HPDE6-E6E7 (cell line): ENCODE results near the gene SERPINB2.
"Not testable (repeated sequence)": the region's sequence is repeated elsewhere in the genome, so short reads cannot be mapped to it uniquely, and the experiment has no call there.

ENCODE experiments used
- DNase-seq: peaks from one replicate; pipeline ENCODE4 v3.0.0; 2011; ENCODE audit warnings: missing footprints; ENCODE audit errors: extremely low spot score

Gene SERPINB2

DNA sequence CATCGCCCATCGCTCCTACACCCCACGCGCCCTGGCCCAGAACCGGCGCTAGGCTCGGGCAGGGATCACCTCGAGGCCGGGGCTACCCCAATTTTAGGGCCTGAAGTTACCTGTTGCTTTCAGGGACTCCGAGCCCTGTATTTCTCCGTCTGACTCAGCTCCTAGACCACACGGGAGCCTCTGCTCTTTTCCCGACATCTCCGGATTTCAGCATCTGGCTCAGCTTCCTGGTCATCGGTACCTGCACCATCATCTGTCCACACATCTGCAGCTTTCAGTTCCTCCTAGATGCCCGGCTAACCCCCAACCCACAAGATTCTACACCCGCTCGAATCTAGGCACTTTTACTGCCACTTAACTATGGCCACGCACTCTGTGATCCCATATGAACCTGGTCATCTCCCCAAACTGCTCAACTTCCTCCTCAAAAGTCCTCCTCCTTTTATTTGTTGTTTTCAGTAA is 49.5 kb downstream of the SERPINB2 start:
- no peak for DNase-seq

DNA sequence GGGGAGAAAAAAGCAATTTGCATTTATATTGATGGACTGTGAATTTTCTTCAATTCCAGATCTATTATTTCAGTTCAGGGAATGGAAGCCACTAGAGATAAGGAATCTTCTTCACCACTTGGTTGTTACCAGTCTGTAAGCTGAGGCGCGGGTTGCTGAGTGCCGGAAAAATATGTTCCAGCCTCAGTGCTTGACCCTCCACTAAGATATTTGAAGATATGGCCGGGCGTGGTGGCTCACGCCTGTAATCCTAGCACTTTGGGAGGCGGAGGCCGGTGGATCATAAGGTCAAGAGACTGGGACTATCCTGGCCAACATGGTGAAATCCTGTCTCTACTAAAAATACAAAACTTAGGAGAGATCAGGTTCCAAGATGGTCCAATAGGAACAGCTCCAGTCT is 52.5 kb downstream of the SERPINB2 start:
- no peak for DNase-seq

DNA sequence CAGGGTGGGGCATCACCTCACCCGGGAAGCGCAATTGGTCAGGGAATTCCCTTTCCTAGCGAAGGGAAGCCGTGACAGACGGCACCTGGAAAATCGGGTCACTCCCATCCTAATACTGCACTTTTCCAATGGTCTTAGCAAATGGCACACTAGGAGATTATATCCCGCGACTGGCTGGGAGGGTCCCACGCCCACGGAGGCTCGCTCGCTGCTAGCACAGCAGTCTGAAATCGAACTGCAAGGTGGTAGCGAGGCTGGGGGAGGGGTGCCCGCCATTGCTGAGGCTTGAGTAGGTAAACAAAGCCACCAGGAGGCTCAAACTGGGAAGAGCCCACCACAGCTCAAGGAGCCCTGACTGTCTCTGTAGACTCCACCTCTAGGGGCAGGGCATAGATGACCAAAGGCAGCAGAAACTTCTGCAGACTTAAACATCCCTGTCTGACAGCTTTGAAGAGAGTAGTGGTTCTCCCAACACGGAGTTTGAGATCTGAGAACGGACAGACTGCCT is 53.1 kb downstream of the SERPINB2 start:
- DNase-seq, result not testable (repeated sequence)

DNA sequence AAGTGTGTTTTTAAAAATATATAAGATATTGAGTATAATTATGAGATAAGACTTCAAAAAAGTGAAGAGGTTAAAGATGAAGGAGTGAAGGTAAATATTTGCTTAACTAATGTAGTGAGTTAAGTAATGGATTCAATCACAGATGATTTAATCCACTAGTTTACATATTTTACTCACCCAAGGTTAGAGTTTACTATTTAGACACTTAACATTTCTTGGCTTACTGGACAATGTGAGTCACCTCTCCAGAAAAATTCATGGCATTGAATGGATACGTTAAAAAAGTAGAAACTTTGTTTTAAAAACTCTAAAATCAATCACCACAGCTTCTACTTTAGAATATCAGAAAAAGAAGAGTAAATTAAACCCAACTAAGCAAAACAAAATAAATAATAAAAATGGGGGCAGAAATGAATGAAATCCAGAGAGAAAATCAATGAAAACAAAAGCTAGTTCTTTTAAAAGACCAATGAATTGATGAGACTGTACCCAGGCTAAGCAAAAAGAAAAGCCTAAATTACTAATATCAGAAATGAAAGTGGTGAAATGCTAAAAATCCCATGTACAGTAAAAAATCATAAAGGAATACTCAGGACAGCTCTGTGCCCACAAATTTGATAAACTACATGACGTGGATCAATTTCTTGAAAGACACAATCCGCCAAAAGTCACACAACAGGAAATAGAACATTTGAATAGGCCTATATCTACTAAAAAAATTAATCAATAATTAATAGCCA is 59.7 kb downstream of the SERPINB2 start:
- DNase-seq, result no peak

DNA sequence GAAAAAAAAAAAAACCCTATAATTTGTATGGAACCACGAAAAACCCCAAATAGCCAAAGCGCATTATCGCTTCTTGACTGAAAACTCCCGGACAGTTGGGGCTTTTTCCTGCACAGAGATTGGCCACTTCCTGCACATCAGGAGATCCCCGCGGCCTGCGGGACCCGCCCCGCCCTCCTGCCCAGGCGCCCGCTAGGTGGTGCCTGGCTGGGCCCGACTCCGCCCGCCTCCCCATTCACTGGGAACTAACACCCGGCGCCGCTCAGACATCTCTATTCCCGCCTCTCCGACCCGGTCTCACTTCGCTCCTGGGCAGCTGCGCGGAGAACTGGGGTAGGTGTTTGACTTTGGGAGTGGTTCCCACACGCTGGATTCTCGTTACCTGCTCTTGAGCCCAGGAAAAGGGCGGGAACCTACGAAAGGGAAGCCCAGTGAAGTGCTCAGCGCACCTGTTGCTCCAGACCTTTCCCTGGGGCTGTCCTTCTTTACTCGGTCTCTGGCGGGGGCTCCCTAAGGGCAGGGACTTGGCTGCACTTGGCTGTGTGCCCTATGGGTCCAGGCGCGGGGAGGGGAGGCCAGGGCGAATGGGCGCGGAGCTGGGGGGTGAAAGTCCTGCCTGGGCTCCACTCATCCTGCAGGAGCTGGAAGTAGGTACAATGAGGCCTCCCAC is 61.7 kb downstream of the SERPINB2 start, which contains the start of gene HMSD:
Gene HMSD (plus strand): TSS at position 234 of the 670 bp plus-strand sequence. CDS start 4,155 bp downstream, outside the sequence.
- DNase-seq, result peak; percentile 55

DNA sequence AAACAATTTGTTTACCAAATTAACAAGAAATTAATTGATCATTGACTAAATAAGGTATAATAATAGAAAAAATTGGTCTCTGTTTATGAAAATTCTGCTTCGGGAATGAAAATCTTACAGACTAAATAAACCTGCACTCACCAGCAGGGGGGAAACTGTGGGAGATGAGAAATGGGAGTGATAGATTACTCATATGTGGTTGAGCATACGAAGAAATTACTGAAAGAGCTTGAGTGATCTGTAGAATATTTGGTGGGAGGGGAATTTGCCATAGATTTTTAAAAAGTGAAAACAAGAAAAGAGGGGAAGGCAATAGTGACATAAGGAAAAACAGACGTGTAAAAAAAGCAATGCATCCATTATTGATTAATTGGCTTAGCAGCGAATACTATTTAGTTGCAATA is 63.8 kb downstream of the SERPINB2 start:
- DNase-seq, result no peak
